ENCODE measurements around the gene GPRC5B.

The GPRC5B gene

DNA sequence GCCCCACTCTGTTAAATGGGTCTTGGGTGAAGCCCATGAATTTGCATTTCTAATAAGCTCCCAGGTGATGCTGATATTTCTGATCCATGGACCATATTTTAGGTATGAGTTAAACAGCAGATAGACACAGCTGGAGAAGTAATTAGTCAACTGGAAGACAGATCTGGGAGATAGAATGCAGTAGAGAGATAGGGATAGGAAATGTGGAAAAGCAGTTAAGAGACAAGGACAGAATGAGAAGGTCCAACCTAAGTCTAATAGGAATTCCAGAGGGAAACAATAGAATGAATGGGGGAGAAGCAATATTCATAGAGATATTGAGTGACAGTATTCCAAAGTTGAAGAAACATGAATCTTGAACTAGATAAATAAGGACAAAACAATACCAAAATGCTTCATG is 71.7 kb downstream of the GPRC5B start:
- no peak for DNase-seq (ENCODE audit: low read depth in 2 of 2)

DNA sequence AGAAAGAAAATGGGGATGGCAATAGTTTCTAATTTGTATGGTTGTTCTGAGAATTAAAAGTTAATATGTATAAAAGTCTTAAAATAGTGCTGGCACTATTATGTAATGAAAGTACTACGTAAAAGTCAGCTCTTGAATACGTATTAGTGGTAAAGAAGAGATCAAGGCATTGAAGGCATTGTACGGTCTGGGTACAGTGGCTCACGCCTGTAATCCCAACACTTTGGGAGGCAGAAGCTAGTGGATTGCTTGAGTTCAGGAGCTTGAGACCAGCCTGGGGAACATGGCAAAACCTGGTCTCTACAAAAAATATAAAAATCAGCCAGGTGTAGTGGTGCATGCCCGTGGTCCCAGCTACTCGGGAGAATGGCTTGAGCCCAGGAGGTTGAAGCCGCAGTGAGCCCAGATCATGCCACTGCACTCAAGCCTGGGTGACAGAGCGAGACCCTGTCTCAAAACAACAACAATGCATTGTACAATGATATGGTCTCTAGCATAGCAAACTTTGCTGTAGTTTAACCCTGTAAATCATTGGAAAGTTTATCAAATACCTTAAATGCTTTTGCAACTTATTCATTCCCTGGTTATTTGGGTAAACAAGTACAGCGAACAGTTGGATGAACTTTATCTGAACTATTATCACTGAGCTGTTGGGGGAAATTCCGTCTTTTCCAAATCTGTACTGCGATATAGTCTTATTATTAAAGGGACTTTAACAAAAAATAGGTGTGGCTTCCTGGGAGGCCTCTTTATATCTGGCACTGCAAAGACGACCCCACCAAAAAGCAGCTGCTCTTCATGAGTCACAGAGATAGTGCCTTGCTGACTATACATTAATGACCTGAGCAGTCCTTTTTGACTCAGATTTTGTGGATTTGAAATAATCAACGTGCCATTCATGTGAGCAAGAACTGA is 73.6 kb downstream of the GPRC5B start:
- DNase-seq (ENCODE audit: low read depth in 2 of 2) = no peak

- no peak for DNase-seq (ENCODE audit: low read depth in 2 of 2)
Observed at GRCh38 chr16:19809693-19810092, 75.0 kb downstream of the GPRC5B start.

DNA sequence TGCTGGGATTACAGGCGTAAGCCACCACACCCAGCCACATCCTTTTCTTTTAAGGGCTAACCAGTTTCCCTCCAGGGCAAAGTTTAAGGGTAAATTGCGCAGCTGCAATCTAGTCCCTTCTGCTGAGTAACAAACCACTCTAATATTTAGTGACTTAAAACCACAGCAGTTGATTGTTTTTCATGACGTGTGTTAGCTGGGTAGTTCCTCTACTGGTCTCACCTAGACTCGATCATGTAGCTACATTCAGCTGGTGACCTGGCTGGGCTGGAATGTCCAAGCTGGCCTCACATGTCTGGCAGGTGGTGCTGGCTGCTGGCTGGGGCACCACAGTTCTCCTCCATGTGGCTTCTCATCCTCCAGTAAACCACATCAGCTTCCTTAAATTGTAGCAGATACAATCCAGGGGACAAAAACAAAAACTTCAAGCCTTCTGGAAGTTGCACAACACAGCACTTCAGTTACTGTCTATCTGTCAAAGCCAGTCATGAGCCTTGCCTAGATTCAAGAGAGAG is 75.5 kb downstream of the GPRC5B start:
- no peak for DNase-seq (ENCODE audit: low read depth in 2 of 2)

- DNase-seq (ENCODE audit: low read depth in 2 of 2) = no peak
Observed at GRCh38 chr16:19808061-19808641, 76.5 kb downstream of the GPRC5B start.

Measured in stimulated activated CD4-positive, alpha-beta T cell treated with anti-CD3 and anti-CD28 coated beads, Interleukin-4, amount 100 ng/mL, for 48 hours (primary cell).